Prostate gland (tissue), 2 donors: ENCODE measurements around the gene GGT6.

Experiments
- CTCF ChIP-seq, 4 experiments: fragments of 200-600 bp in 2 of 4; fragments of 450-650 bp in 2 of 4; sonication (generic) in 2 of 4; IDR thresholded peaks; 1 replicate in 3 of 4; 2 replicates in 1 of 4; pipeline ENCODE4 v1.5.1; 2016 to 2019; ENCODE audit warnings: antibody characterized with exemption in 4 of 4, mild to moderate bottlenecking in 2 of 4, moderate library complexity in 2 of 4
- POLR2A ChIP-seq: fragments of 450-650 bp; IDR thresholded peaks from one replicate; pipeline ENCODE4 v1.6.1; 2016; ENCODE audit warnings: antibody characterized with exemption, mild to moderate bottlenecking
- POLR2AphosphoS5 ChIP-seq: sonication (generic); formaldehyde crosslinking; IDR thresholded peaks from one replicate; pipeline ENCODE4 v1.6.1; 2017; ENCODE audit warnings: antibody characterized with exemption

GRCh38 chr17:4566785-4567184 lies 6.4 kb upstream of the GGT6 start:
- TF ChIP-seq CTCF (IDR thresholded peaks at IDR 0.05) (peak; percentile 31 to 67 (median 63)), POLR2A (no peak), POLR2AphosphoS5 (no peak)
